GF-D8 (cell line): Measurements from ENCODE around the gene YAE1.
"Not testable (repeated sequence)": the region's sequence is repeated elsewhere in the genome, so short reads cannot be mapped to it uniquely, and the experiment has no call there.

Experiments used
- DNase-seq: peaks from one replicate; lab custom pipeline; 2025; lab: John Stamatoyannopoulos, UW

YAE1 gene, protein sequence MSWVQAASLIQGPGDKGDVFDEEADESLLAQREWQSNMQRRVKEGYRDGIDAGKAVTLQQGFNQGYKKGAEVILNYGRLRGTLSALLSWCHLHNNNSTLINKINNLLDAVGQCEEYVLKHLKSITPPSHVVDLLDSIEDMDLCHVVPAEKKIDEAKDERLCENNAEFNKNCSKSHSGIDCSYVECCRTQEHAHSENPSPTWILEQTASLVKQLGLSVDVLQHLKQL

GRCh38 chr7:39566023-39566921 is at the start of gene YAE1:
Gene YAE1 (plus strand): TSS chr7:39566404. CDS start chr7:39566419, 15 bp downstream.
- peak; percentile 44 for DNase-seq

DNA sequence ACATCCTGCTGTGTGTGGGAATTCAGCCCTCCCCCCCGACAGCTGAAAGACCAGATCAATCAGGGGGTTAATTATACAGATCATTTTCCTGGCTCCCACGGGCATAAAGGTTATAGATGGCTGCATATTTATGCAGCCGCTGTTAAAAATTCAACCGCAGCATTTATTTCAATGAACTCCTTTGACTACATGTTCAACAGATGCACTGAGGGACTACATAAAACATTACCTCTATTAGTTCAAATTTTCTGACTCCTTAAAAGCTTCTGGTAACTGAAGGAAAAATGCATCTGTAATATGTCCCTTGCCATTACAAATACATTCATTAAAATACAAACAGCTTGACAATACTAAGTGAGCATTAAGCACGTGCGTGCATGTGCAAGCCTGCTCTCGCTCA is 49.7 kb upstream of the YAE1 start:
- no peak for DNase-seq

- DNase-seq = no peak
These were observed 49.0 kb upstream of the YAE1 start for GRCh38 chr7:39517240-39517639.

GRCh38 chr7:39525926-39526325 is 40.3 kb upstream of the YAE1 start:
- DNase-seq = no peak

DNA sequence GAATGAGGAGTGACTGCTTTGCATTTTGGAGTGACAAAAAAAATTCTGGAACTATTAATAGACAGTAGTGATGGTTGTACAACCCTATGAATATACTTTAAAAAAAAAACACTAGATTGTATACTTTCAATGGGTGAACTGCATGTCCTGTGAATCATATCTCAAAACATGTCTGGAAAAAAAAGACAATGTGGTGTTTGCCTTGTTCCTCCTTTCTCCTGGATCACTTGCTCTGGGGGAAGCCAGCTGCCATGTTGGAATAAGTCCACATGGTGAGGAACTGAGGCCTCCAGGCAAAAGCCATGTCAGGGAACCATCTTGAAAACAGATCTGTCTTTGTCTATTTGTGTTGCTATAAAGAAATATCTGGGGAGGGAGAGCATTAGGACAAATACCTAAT is 39.5 kb upstream of the YAE1 start:
- no peak for DNase-seq

GRCh38 chr7:39527296-39527695 is 38.9 kb upstream of the YAE1 start:
- DNase-seq = no peak

GRCh38 chr7:39527951-39528350 is 38.3 kb upstream of the YAE1 start:
- DNase-seq = no peak

DNA sequence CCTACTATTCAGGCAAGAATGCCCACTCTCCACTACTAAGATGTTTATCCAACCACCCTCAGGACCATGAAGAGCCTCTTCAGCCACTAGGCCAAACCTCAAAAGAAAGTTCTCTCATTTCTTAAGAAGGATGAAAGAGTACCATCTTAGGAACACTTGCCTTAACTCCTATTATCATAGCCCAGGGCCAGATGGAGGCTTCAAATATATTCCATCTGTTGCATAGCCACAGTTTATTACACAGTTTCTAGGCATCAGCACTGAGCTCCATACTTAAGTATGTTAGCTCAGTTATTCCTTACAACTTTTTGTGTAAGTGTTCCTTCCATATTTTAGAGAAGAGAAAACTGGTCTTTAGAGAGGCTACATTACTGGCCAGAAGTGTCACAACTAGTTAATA is 37.4 kb upstream of the YAE1 start:
- no peak for DNase-seq

DNA sequence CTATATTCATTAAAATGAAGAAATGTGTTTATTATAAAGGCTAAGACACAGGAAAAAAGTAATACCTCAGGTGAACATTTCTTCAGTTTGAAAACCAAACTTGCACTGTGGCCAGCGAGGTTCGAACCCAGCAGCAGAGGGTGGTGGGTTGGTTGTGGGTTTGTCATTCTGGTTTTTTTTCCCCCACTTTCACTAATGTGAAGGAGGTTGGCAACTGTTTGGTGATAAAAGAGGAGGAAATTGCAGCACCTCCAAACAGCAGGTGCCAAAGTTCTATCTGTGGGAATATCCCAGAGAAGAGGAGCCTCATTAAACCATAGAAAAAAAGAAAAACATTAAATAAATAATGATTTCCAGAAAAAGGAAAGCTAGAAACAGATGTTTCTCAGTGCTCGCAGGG is 36.6 kb upstream of the YAE1 start:
- no peak for DNase-seq

- no peak for DNase-seq
These were observed 35.2 kb upstream of the YAE1 start for GRCh38 chr7:39530971-39531370.

DNA sequence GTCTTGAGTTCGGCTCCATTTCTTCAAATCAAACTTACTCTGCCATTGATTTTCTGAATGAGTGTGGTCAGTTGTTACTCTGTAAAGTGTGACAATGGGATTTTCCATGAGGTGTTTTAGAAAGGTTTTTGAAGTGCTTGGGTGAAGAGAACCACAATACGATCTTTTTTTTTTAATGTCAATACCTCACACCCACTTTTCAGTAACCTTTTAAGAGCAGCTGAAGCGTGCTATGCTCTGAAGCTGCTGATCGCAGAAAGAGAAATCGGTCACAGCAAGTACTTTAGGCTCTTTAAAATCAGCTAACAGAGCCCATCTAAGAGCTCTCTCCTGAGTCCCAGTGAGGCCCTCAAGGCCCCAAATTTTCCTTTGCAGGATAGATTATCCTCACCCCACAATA is 34.4 kb upstream of the YAE1 start:
- no peak for DNase-seq

GRCh38 chr7:39532832-39533231 is 33.4 kb upstream of the YAE1 start:
- no peak for DNase-seq

DNA sequence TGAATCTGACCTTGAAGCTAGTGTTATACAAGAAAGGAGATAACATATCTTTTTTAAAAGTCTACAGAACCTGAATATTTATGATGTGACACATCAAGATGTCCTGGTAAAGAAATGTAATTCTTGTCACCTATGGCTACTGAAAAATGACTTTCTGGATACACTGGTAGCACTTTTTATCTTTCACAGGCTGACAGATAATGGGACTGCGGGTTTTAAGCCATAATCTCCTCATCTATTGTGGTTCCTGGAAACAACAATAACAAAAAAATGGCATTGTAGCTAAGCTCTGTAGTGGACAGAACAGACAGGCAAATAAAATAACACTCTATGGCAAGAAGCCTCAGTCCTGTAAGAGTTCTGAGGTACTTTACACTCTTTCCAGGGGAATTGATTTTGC is 31.6 kb upstream of the YAE1 start:
- no peak for DNase-seq

GRCh38 chr7:39535064-39535463 is 31.1 kb upstream of the YAE1 start:
- DNase-seq = no peak

DNA sequence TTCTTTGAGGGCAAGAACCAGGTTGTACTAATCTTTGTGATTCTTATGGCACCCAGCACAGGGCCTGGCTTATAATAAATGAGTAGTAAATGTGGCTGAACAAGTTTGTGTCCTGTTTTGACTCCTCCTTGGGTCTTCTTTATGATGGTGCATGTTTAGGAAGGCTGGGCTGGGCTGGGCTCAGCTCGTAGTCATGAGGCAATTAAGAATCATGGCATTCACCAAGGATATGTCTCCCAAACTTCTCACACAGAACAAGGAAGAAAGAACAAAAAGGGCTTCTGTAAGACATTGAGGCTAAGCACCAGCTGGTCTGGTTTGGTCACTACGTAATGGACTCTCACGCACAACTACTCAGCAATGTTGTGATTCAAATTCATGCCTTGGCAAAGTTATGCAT is 30.5 kb upstream of the YAE1 start:
- DNase-seq = no peak

GRCh38 chr7:39536951-39537350 is 29.3 kb upstream of the YAE1 start:
- DNase-seq = no peak

DNA sequence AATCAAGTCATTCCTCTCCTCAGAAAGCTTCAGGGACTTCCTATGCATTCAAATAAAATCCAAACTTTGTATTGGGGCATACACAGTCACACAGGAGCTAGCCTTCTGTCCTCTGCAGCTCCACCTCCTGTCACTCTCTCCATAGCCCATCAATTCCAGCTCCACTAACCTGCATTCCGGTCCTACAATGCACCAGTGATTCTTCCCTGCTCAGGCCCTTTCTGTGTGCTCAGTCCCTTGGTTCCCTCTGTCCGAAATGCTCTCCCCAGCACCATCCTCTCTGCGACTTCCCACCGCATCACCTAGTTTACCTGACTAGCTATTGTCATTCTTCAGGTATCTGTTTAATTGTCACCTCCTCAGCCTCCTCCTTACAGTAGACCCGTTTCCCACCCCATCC is 26.4 kb upstream of the YAE1 start:
- no peak for DNase-seq

DNA sequence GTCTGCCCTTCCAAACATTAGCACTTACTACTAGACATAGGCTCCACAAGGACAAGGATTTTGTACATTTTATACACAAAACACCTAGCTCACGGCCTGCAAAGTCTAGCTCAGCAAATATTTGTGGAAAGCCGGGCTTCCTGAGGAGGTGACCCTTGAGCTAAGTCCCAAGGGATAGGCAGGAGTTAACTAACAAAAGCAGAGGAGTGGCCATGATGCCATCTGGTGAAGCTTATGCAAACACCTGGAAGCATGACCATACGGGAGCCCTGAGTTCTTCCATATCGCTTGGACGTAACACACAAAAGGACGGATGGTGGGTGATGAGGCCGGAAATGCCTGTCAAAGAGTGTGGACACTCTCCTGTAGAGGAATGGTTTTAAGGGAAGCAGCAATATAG is 25.9 kb upstream of the YAE1 start:
- no peak for DNase-seq

DNA sequence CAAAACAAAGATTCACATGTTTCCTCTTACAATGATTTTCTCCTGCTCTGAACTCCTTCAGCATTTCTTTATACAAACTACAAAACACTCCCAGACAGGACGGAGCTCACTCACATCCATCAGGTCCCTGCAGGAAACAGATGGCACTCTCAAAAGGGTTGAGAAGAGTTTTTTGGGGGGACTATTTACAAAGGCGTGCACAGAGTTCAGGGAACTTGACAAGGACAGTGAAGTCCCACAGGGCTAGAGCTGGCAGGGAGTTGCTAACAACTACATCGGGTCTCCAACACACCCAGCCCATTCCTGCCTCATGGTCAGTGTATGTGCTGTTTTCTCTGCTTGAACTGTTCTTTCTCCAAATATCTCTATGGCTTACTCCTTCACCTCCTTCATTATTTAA is 24.7 kb upstream of the YAE1 start:
- DNase-seq = no peak

GRCh38 chr7:39544774-39545173 is 21.4 kb upstream of the YAE1 start:
- not testable (repeated sequence) for DNase-seq

DNA sequence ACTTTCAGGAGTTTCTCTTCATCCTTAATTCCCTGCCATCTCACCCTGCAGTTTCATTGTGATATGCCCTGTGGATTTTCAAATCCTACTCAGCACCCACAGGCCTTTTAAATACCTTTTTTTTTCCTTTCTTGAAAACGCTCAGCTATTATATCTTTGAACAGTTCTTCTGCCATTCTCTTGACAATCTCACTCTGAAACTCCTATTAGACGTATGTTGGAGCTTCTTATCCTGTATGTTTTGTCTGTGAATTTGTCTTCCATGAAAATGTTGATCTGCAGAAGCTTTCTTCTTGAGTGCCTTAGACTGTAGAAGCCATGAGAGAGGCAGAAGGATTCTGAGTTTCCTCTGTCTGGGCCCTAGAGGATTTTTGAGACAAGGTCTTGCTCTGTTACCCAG is 18.9 kb upstream of the YAE1 start:
- no peak for DNase-seq

GRCh38 chr7:39550411-39550810 is 15.8 kb upstream of the YAE1 start:
- DNase-seq = no peak

GRCh38 chr7:39553436-39553835 is 12.8 kb upstream of the YAE1 start:
- no peak for DNase-seq
